H1 (cell line): ENCODE data around the gene PPP1R9A. TPM values are rescaled to one million over a fixed set of nuclear protein-coding genes. Genes with fewer than 3 reads are reported as not detected.

Experiments used
- CTCF ChIA-PET: fragments of 300-600 bp; sonication (Branson Sonifier 250); formaldehyde crosslinking; loops from one replicate; lab custom pipeline; 2021; ENCODE audit not compliant: partially characterized antibody; lab: Charles Lee
- POLR2A ChIA-PET: fragments of 300-600 bp; sonication (Branson Sonifier 250); formaldehyde crosslinking; loops from one replicate; lab custom pipeline; 2021; ENCODE audit warnings: inconsistent platforms; ENCODE audit not compliant: partially characterized antibody; lab: Charles Lee
- DNase-seq, 2 experiments: peaks; one replicate each; pipeline versions ENCODE4 v3.0.0 to v3.0.0-alpha.2; 2010 to 2022; ENCODE audit warnings: low spot score in 2 of 2, low read depth in 1 of 2, mixed read lengths in 1 of 2
- FAIRE-seq: peaks from 2 replicates; lab custom pipeline; 2011; peaks lifted over from hg19 to GRCh38; lab: Jason Lieb, UNC
- H2AFZ ChIP-seq: 2 replicates; pipeline ENCODE4 v1.8.1; 2012; ENCODE audit warnings: low read length, inconsistent platforms
- H2AK5ac ChIP-seq: 2 replicates; pipeline ENCODE4 v1.6.1; 2013; ENCODE audit warnings: low read depth, low read length
- H2BK120ac ChIP-seq: replicated peaks from 2 replicates; pipeline ENCODE3; 2013; ENCODE audit warnings: low read depth, low read length, inconsistent platforms
- H2BK12ac ChIP-seq: 2 replicates; pipeline ENCODE4 v1.6.1; 2013; ENCODE audit warnings: low read depth, low read length
- H2BK15ac ChIP-seq: 2 replicates; pipeline ENCODE4 v1.6.1; 2013; ENCODE audit warnings: low read length
- H2BK20ac ChIP-seq: 2 replicates; pipeline ENCODE4 v1.6.1; 2013; ENCODE audit warnings: low read length
- H2BK5ac ChIP-seq: 2 replicates; pipeline ENCODE4 v1.6.1; 2013; ENCODE audit warnings: low read depth, low read length
- H3K14ac ChIP-seq: 2 replicates; pipeline ENCODE4 v1.6.1; 2013; ENCODE audit warnings: inconsistent platforms; ENCODE audit not compliant: insufficient read length
- H3K18ac ChIP-seq: 2 replicates; pipeline ENCODE4 v1.6.1; 2013; ENCODE audit warnings: low read length; ENCODE audit errors: extremely low read depth
- H3K23ac ChIP-seq: 2 replicates; pipeline ENCODE4 v1.6.1; 2013; ENCODE audit warnings: inconsistent platforms; ENCODE audit not compliant: insufficient read length
- H3K23me2 ChIP-seq: 2 replicates; pipeline ENCODE4 v1.6.1; 2013; ENCODE audit warnings: low read depth, low read length
- H3K27ac ChIP-seq: 2 replicates; pipeline ENCODE4 v1.6.1; 2011; ENCODE audit warnings: low read depth, low read length, inconsistent platforms
- H3K27me3 ChIP-seq, 4 experiments: replicated peaks in 1 of 4; 1 replicate in 1 of 4; 2 replicates in 3 of 4; pipeline versions ENCODE4 v1.6.1 to v1.8.1; 2011 to 2013; ENCODE audit warnings: low read length in 3 of 4, mild to moderate bottlenecking in 3 of 4, inconsistent platforms in 2 of 4, mixed read lengths in 2 of 4, moderate library complexity in 1 of 4; ENCODE audit not compliant: control insufficient read depth in 3 of 4, insufficient read depth in 3 of 4; ENCODE audit errors: extremely low read depth in 1 of 4
- H3K36me3 ChIP-seq, 4 experiments: 2 replicates each; pipeline versions ENCODE4 v1.6.1 to v1.8.1; 2011 to 2013; ENCODE audit warnings: mild to moderate bottlenecking in 4 of 4, low read length in 3 of 4, moderate library complexity in 2 of 4, control low read depth in 1 of 4, inconsistent platforms in 1 of 4; ENCODE audit not compliant: insufficient read depth in 4 of 4, control insufficient read depth in 2 of 4
- H3K4ac ChIP-seq: replicated peaks from 2 replicates; pipeline ENCODE3; 2013; ENCODE audit warnings: low read length, low read depth, mixed read lengths, inconsistent platforms; ENCODE audit not compliant: insufficient read length
- H3K4me1 ChIP-seq, 4 experiments: replicated peaks in 1 of 4; 1 replicate in 1 of 4; 2 replicates in 3 of 4; pipeline versions ENCODE4 v1.6.1 to v1.8.1; 2011 to 2013; ENCODE audit warnings: low read length in 3 of 4, inconsistent platforms in 2 of 4, mixed read lengths in 1 of 4; ENCODE audit not compliant: insufficient read depth in 4 of 4, control insufficient read depth in 3 of 4
- H3K4me2 ChIP-seq, 2 experiments: 2 replicates each; pipeline versions ENCODE4 v1.6.1 to v1.8.1; 2011 to 2013; ENCODE audit warnings: low read depth in 2 of 2, low read length in 2 of 2, control low read depth in 1 of 2, inconsistent platforms in 1 of 2, mild to moderate bottlenecking in 1 of 2; ENCODE audit not compliant: insufficient read depth in 1 of 2
- H3K4me3 ChIP-seq, 4 experiments: fragments of 200-600, 300-600 bp in 1 of 4; sonication (generic), shearing (Covaris generic), sonication (Bioruptor Twin) in 1 of 4; 2 replicates each; pipeline versions ENCODE4 v1.5.1 to v1.8.1; 2011 to 2016; ENCODE audit warnings: low read length in 4 of 4, low read depth in 3 of 4, control low read depth in 2 of 4, inconsistent platforms in 2 of 4, mild to moderate bottlenecking in 2 of 4, mixed read lengths in 1 of 4, moderate library complexity in 1 of 4; ENCODE audit not compliant: insufficient read depth in 2 of 4; ENCODE audit errors: extremely low read depth in 1 of 4
- H3K56ac ChIP-seq: replicated peaks from 2 replicates; pipeline ENCODE3; 2013; ENCODE audit warnings: low read depth, mild to moderate bottlenecking, mixed read lengths, low read length, inconsistent platforms; ENCODE audit not compliant: insufficient read length
- H3K79me1 ChIP-seq: 2 replicates; pipeline ENCODE4 v1.6.1; 2013; ENCODE audit warnings: low read depth, low read length, control low read depth
- H3K79me2 ChIP-seq, 2 experiments: 2 replicates each; pipeline versions ENCODE4 v1.6.1 to v1.8.1; 2012 to 2013; ENCODE audit warnings: low read length in 2 of 2, mild to moderate bottlenecking in 2 of 2, inconsistent platforms in 1 of 2; ENCODE audit not compliant: insufficient read depth in 2 of 2, control insufficient read depth in 1 of 2
- H3K9ac ChIP-seq, 4 experiments: replicated peaks in 1 of 4; 1 replicate in 1 of 4; 2 replicates in 3 of 4; pipeline versions ENCODE4 v1.6.1 to v1.8.1; 2011 to 2013; ENCODE audit warnings: low read depth in 3 of 4, low read length in 3 of 4, control low read depth in 2 of 4, mild to moderate bottlenecking in 2 of 4, moderate library complexity in 2 of 4, inconsistent platforms in 1 of 4; ENCODE audit errors: extremely low read depth in 1 of 4
- H3K9me3 ChIP-seq, 2 experiments: 2 replicates each; pipeline versions ENCODE4 v1.6.1 to v1.8.1; 2012 to 2013; ENCODE audit warnings: mild to moderate bottlenecking in 2 of 2, moderate library complexity in 2 of 2, control low read depth in 1 of 2, inconsistent platforms in 1 of 2, low read depth in 1 of 2, low read length in 1 of 2, mixed read lengths in 1 of 2; ENCODE audit not compliant: insufficient read depth in 2 of 2
- H4K20me1 ChIP-seq, 2 experiments: replicated peaks in 1 of 2; 2 replicates each; pipeline versions ENCODE3 to v1.8.1; 2011 to 2013; ENCODE audit warnings: inconsistent platforms in 2 of 2, low read length in 2 of 2, mild to moderate bottlenecking in 1 of 2; ENCODE audit not compliant: insufficient read depth in 2 of 2, control insufficient read depth in 1 of 2
- H4K5ac ChIP-seq: 2 replicates; pipeline ENCODE4 v1.6.1; 2013; ENCODE audit warnings: low read length, low read depth, mixed read lengths, inconsistent platforms; ENCODE audit not compliant: insufficient read length
- H4K8ac ChIP-seq: 2 replicates; pipeline ENCODE4 v1.8.0; 2013; ENCODE audit warnings: mild to moderate bottlenecking, moderate library complexity, low read length, inconsistent platforms; ENCODE audit not compliant: insufficient read depth; ENCODE audit errors: extremely low read depth
- H4K91ac ChIP-seq: replicated peaks from 2 replicates; pipeline ENCODE3; 2013; ENCODE audit warnings: low read length, mixed read lengths, inconsistent platforms; ENCODE audit not compliant: insufficient read length
- BCL11A ChIP-seq, 2 experiments: IDR thresholded peaks; one replicate each; pipeline ENCODE4 v1.6.1; 2011; ENCODE audit warnings: low read depth in 2 of 2, low read length in 2 of 2, mild to moderate bottlenecking in 2 of 2
- CBX5 ChIP-seq: fragments of 300-800, 300-1000 bp; sonication (generic); IDR thresholded peaks from 2 replicates; pipeline ENCODE4 v1.7.1; 2016; ENCODE audit warnings: antibody characterized with exemption, low read length, low read depth
- HDAC2 ChIP-seq, 2 experiments: fragments of 300-600 bp in 1 of 2; sonication (generic) in 1 of 2; IDR thresholded peaks; 2 replicates each; pipeline ENCODE4 v1.6.1; 2011 to 2012; ENCODE audit warnings: low read depth in 2 of 2, low read length in 2 of 2, mild to moderate bottlenecking in 2 of 2, moderate library complexity in 2 of 2, borderline replicate concordance in 1 of 2, inconsistent platforms in 1 of 2
- JUN ChIP-seq: IDR thresholded peaks from 2 replicates; pipeline ENCODE4 v1.6.1; 2011; ENCODE audit warnings: low read depth, mild to moderate bottlenecking, improper control_type of control experiment, low read length
- JUND ChIP-seq: IDR thresholded peaks from 2 replicates; pipeline ENCODE4 v1.6.1; 2011; ENCODE audit warnings: mild to moderate bottlenecking, improper control_type of control experiment, low read length
- KDM5A ChIP-seq: fragments of 200-600 bp; IDR thresholded peaks from 2 replicates; pipeline ENCODE4 v1.7.1; 2012; ENCODE audit warnings: mild to moderate bottlenecking, low read length, inconsistent platforms, mixed read lengths
- RBBP5 ChIP-seq: IDR thresholded peaks from 2 replicates; pipeline ENCODE4 v1.7.1; 2012; ENCODE audit warnings: low read depth, mild to moderate bottlenecking, inconsistent platforms, low read length, moderate library complexity, borderline replicate concordance
- RFX5 ChIP-seq: IDR thresholded peaks from 2 replicates; pipeline ENCODE4 v1.6.1; 2011; ENCODE audit warnings: low read depth, low read length, improper control_type of control experiment, borderline replicate concordance
- SAP30 ChIP-seq: fragments of 300-600 bp; sonication (generic); IDR thresholded peaks from 2 replicates; pipeline ENCODE4 v1.7.1; 2012; ENCODE audit warnings: low read length, moderate library complexity, mild to moderate bottlenecking, inconsistent platforms; ENCODE audit not compliant: insufficient read depth, insufficient replicate concordance
- SP1 ChIP-seq: IDR thresholded peaks from 2 replicates; pipeline ENCODE4 v1.6.1; 2011; ENCODE audit warnings: low read depth, low read length
- TBP ChIP-seq: IDR thresholded peaks from 2 replicates; pipeline ENCODE4 v1.6.1; 2011; ENCODE audit warnings: low read depth, low read length, improper control_type of control experiment
- TCF12 ChIP-seq: IDR thresholded peaks from 2 replicates; pipeline ENCODE4 v1.6.1; 2011; ENCODE audit warnings: low read depth, mild to moderate bottlenecking, low read length
- ZNF274 ChIP-seq: IDR thresholded peaks from 2 replicates; pipeline ENCODE4 v1.7.0; 2012; ENCODE audit warnings: low read length, borderline replicate concordance; ENCODE audit errors: extremely low read depth
- WGBS, 2 experiments: shearing (Covaris generic) in 1 of 2; methylation state at CpG; one replicate each; pipeline versions ENCODE4 v1.1.6 to v1.1.7; 2013 to 2015; ENCODE audit warnings: low lambda C conversion rate in 2 of 2, mixed read lengths in 2 of 2, inconsistent platforms in 1 of 2, low coverage in 1 of 2, missing lambda C conversion rate in 1 of 2; ENCODE audit not compliant: insufficient replicate concordance in 2 of 2, insufficient coverage in 1 of 2, insufficient read length in 1 of 2; ENCODE audit errors: extremely low coverage in 1 of 2, missing lambda C conversion rate in 1 of 2; 5-methylcytosine and 5-hydroxymethylcytosine counted together
- polyA plus RNA-seq, 7 experiments: library from polyadenylated mRNA; depleted of rRNA in 3 of 7; stranded (reverse) in 5 of 7; unstranded in 2 of 7; fragments of >200 nt in 5 of 7; fragments of 200-250 nt in 2 of 7; gene quantifications; 1 replicate in 5 of 7; 2 replicates in 1 of 7; 4 replicates in 1 of 7; pipeline versions ENCODE4 v1.2.1 to v1.2.3, GENCODE V29; 2011 to 2013; ENCODE audit warnings: missing spikeins in 2 of 7, mixed read lengths in 2 of 7
- total RNA-seq: library from RNA; stranded (reverse); fragmentation: NEBNext Ultra II Directional; extraction: Animal tissue kit (Norgen Biotek cat#: 25700); gene quantifications from 2 replicates; pipeline ENCODE4 v1.2.1, GENCODE V29; 2021

PPP1R9A gene
- total and polyA plus RNA-seq, 2 of the 8 experiments (the other 6 are each of a cell fraction or from before 2014, with no cell fraction given) = 3.0 to 20.3 TPM

DNA sequence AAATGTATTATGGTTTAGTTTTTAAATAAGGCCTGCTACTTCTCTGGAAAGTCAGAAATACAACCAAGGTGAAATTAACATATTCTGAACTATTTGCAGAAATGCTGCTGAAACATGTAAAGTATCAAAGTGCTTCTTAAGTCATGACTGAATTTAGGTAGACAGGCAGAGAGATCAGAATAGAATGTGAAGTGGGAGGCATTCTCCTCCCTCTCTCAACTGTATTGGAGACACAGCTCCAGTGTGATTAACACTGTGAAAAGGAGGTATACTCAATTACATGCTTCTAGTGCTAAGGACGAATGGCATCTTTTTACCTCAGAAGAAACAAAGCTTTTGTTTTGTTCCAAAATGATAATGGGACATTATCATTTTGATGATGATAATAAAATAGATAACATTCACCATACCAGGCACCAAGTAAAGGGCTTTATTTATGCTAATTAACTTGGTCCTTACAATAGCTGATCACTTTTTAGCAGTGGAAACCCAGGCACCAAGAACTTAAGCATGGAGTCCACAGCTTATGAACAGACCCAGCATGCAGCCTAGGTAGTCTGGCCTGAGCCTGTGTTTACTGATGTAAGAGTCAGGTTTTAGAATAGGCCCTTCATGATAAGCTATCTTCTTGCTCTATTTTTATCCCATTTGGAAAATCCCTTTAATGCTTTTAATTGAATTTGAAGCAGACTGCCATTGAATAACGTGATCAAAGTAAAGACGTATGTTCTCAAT is 26.0 kb downstream of the PPP1R9A start:
- H3K14ac ChIP-seq = no peak overlapping the region
- DNase-seq (no peak), FAIRE-seq (no peak)
- no peaks in the 10 kb centered on the region for H3K23me2 ChIP-seq
- no peak overlapping the region for H2BK15ac ChIP-seq
- no peak overlapping the region for H2BK20ac ChIP-seq
- WGBS, 2 experiments = 88% methylated on average over 3 of the region's 3 CpGs; no CpG with 5 or more reads in 1 of the 2 experiments
- H4K5ac ChIP-seq = no peak overlapping the region
- H3K23ac ChIP-seq = no peak overlapping the region
- ChIA-PET POLR2A (interaction anchor here (0.7 to 1.3 kb wide), 2 partner anchors 8 to 18 kb away, joined by 3 read pairs; no protein-coding TSS in a partner anchor), CTCF (interaction anchor here (0.6 kb wide), 1 partner anchor 55 kb away, joined by 3 read pairs; no protein-coding TSS in a partner anchor)
- H3K36me3 ChIP-seq = no peaks in the 10 kb centered on the region
- no peak overlapping the region for H2AK5ac ChIP-seq
- no peak overlapping the region for H3K27ac ChIP-seq
- no peaks in the 10 kb centered on the region for H3K27me3 ChIP-seq
- no peak overlapping the region for H2BK120ac ChIP-seq
- H3K4ac ChIP-seq = no peak overlapping the region
- H4K8ac ChIP-seq = no peak overlapping the region
- H2AFZ ChIP-seq = no peak overlapping the region
- no peak overlapping the region for H2BK5ac ChIP-seq
- H3K4me1 ChIP-seq = peaks cover 0 to 2% (median 0%) of the 10 kb centered on the region in 4 experiments; a peak in 1 of 7 replicates
- no peaks in the 10 kb centered on the region for H3K79me1 ChIP-seq
- H4K20me1 ChIP-seq = no peaks in the 10 kb centered on the region
- no peak overlapping the region for H3K4me2 ChIP-seq
- H3K18ac ChIP-seq = no peak overlapping the region
- H3K9ac ChIP-seq = no peak overlapping the region
- peaks cover 0 to 54% of the 10 kb centered on the region in 2 experiments; a peak in 2 of 4 replicates for H3K79me2 ChIP-seq
- no peak overlapping the region for H2BK12ac ChIP-seq
- no peak overlapping the region for H3K56ac ChIP-seq
- no peak overlapping the region for H3K4me3 ChIP-seq
- no peaks in the 10 kb centered on the region for H3K9me3 ChIP-seq
- H4K91ac ChIP-seq = no peak overlapping the region
- no peak for TF ChIP-seq HDAC2 (IDR thresholded peaks at IDR 0.05; ENCODE audit: borderline replicate concordance in 1 of 2, low read depth in 2 of 2, low read length in 2 of 2)
- TF ChIP-seq TCF12 = no peak
- no peak for TF ChIP-seq SP1
- TF ChIP-seq RBBP5 = no peak
- TF ChIP-seq BCL11A (IDR thresholded peaks at IDR 0.05; ENCODE audit: low read depth in 2 of 2, low read length in 2 of 2) = no peak
- TF ChIP-seq JUN = no peak
- TF ChIP-seq RFX5 = no peak
- TF ChIP-seq TBP = no peak
- TF ChIP-seq JUND = no peak
- no peak for TF ChIP-seq ZNF274
- TF ChIP-seq CBX5 = no peak
- no peak for TF ChIP-seq KDM5A
- TF ChIP-seq SAP30 = no peak
